H1 (cell line): ENCODE data around the gene GCH1.

Source experiments
- BACH1 ChIP-seq: IDR thresholded peaks from 2 replicates; pipeline ENCODE4 v1.6.1; 2012; ENCODE audit warnings: low read length, improper control_type of control experiment
- CREB1 ChIP-seq: IDR thresholded peaks from 2 replicates; pipeline ENCODE4 v1.6.1; 2012; ENCODE audit warnings: inconsistent platforms
- EGR1 ChIP-seq: IDR thresholded peaks from 2 replicates; pipeline ENCODE4 v1.6.1; 2011; ENCODE audit warnings: low read depth, low read length, borderline replicate concordance
- EP300 ChIP-seq, 2 experiments: IDR thresholded peaks; 1 replicate in 1 of 2; 2 replicates in 1 of 2; pipeline ENCODE4 v1.6.1; 2011 to 2012; ENCODE audit warnings: low read depth in 2 of 2, low read length in 2 of 2, mild to moderate bottlenecking in 2 of 2, borderline replicate concordance in 1 of 2, inconsistent platforms in 1 of 2, moderate library complexity in 1 of 2
- EZH2 ChIP-seq: fragments of 200-600 bp; sonication (generic); IDR thresholded peaks from 2 replicates; pipeline ENCODE4 v1.7.1; 2012; ENCODE audit warnings: low read depth, mild to moderate bottlenecking, moderate library complexity, low read length, inconsistent platforms; ENCODE audit not compliant: severe bottlenecking
- GABPA ChIP-seq: IDR thresholded peaks from 2 replicates; pipeline ENCODE4 v1.6.1; 2011; ENCODE audit warnings: mild to moderate bottlenecking, low read length, moderate library complexity, borderline replicate concordance; ENCODE audit not compliant: insufficient read depth
- HDAC2 ChIP-seq, 2 experiments: fragments of 300-600 bp in 1 of 2; sonication (generic) in 1 of 2; IDR thresholded peaks; 2 replicates each; pipeline ENCODE4 v1.6.1; 2011 to 2012; ENCODE audit warnings: low read depth in 2 of 2, low read length in 2 of 2, mild to moderate bottlenecking in 2 of 2, moderate library complexity in 2 of 2, borderline replicate concordance in 1 of 2, inconsistent platforms in 1 of 2
- RAD21 ChIP-seq, 2 experiments: IDR thresholded peaks in 1 of 2; conservative IDR thresholded peaks in 1 of 2; 2 replicates each; pipeline ENCODE4 v1.6.1; 2011; ENCODE audit warnings: low read depth in 2 of 2, low read length in 2 of 2, improper control_type of control experiment in 1 of 2, inconsistent platforms in 1 of 2, mild to moderate bottlenecking in 1 of 2, moderate library complexity in 1 of 2
- RFX5 ChIP-seq: IDR thresholded peaks from 2 replicates; pipeline ENCODE4 v1.6.1; 2011; ENCODE audit warnings: low read depth, low read length, improper control_type of control experiment, borderline replicate concordance
- TAF1 ChIP-seq: IDR thresholded peaks from 2 replicates; pipeline ENCODE4 v1.6.1; 2011; ENCODE audit warnings: mild to moderate bottlenecking, low read depth, low read length
- TCF12 ChIP-seq: IDR thresholded peaks from 2 replicates; pipeline ENCODE4 v1.6.1; 2011; ENCODE audit warnings: low read depth, mild to moderate bottlenecking, low read length
- TF ChIP-seq, protein P1 (sequence below), 3 experiments: IDR thresholded peaks; 1 replicate in 2 of 3; 2 replicates in 1 of 3; pipeline versions ENCODE4 v1.5.1 to v1.6.1; 2011; ENCODE audit warnings: low read length in 3 of 3, mild to moderate bottlenecking in 3 of 3, inconsistent platforms in 2 of 3, low read depth in 1 of 3, moderate library complexity in 1 of 3; ENCODE audit not compliant: insufficient read depth in 1 of 3; ENCODE audit errors: control extremely low read depth in 1 of 3

DNA sequence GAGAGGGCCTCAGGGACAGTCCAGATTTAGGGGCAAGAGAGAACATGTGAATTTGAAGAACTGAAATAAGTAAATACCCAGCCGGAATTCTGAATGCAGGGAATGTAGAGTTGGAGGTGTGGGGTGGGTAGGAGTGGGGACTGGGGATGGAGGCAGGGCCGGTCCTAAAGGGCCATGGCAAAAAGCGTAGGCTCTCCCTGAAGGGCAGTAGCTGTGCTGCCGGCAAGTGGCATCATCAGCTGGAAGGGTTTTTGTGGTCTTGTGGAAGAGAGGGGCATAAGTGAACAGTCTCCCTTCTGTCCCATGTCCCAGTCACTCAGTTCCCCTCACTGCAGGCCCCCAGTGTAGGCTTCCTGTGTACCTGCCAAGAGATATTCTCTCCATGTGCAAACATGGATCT, 104.6 kb downstream of the GCH1 start:
- TF ChIP-seq EZH2 (no peak), TAF1 (no peak), BACH1 (no peak), RFX5 (no peak), RAD21 (IDR thresholded peaks at IDR 0.05 in 1 of 2, conservative IDR thresholded peaks at IDR 0.05 in 1 of 2; ENCODE audit: low read depth in 2 of 2, low read length in 2 of 2) (no peak), TCF12 (no peak), EGR1 (no peak), CREB1 (no peak), GABPA (no peak), EP300 (IDR thresholded peaks at IDR 0.05; ENCODE audit: borderline replicate concordance in 1 of 2, low read depth in 2 of 2, low read length in 2 of 2) (no peak), HDAC2 (IDR thresholded peaks at IDR 0.05; ENCODE audit: borderline replicate concordance in 1 of 2, low read depth in 2 of 2, low read length in 2 of 2) (no peak)
- TF ChIP-seq, protein P1, sequence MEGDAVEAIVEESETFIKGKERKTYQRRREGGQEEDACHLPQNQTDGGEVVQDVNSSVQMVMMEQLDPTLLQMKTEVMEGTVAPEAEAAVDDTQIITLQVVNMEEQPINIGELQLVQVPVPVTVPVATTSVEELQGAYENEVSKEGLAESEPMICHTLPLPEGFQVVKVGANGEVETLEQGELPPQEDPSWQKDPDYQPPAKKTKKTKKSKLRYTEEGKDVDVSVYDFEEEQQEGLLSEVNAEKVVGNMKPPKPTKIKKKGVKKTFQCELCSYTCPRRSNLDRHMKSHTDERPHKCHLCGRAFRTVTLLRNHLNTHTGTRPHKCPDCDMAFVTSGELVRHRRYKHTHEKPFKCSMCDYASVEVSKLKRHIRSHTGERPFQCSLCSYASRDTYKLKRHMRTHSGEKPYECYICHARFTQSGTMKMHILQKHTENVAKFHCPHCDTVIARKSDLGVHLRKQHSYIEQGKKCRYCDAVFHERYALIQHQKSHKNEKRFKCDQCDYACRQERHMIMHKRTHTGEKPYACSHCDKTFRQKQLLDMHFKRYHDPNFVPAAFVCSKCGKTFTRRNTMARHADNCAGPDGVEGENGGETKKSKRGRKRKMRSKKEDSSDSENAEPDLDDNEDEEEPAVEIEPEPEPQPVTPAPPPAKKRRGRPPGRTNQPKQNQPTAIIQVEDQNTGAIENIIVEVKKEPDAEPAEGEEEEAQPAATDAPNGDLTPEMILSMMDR (IDR thresholded peaks at IDR 0.05; ENCODE audit: control extremely low read depth in 1 of 3, insufficient read depth in 1 of 3, low read depth in 1 of 3, low read length in 3 of 3): no peak
